Astrocyte of the hippocampus (primary cell): Measurements from ENCODE around the gene XRCC2.
"Not testable (repeated sequence)": the region's sequence is repeated elsewhere in the genome, so short reads cannot be mapped to it uniquely, and the experiment has no call there.

ENCODE experiments used
- DNase-seq: peaks from one replicate; pipeline ENCODE4 v3.0.0; 2011; ENCODE audit warnings: low read depth, low spot score

Gene XRCC2

GRCh38 chr7:152664636-152665035 is 11.3 kb downstream of the XRCC2 start:
- no peak for DNase-seq

DNA sequence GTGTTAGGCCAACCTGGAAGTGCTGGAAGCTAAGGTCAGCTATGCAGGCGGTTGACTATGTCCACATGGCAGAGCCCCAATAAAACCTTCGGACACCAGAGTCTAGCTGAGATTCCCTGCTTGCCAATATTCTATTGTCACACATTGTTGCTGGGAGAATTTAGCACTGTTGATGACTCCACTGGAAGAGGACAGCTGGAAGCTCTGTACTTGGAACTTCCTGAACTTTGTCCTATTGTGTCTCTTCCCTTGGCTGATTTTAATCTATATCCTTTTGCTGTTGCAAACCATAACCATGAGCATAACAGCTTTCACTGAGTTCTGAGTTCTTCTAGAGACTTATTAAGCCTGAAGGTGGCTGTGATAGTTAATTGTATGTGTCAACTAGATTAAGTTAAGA is 12.0 kb downstream of the XRCC2 start:
- DNase-seq = no peak

DNA sequence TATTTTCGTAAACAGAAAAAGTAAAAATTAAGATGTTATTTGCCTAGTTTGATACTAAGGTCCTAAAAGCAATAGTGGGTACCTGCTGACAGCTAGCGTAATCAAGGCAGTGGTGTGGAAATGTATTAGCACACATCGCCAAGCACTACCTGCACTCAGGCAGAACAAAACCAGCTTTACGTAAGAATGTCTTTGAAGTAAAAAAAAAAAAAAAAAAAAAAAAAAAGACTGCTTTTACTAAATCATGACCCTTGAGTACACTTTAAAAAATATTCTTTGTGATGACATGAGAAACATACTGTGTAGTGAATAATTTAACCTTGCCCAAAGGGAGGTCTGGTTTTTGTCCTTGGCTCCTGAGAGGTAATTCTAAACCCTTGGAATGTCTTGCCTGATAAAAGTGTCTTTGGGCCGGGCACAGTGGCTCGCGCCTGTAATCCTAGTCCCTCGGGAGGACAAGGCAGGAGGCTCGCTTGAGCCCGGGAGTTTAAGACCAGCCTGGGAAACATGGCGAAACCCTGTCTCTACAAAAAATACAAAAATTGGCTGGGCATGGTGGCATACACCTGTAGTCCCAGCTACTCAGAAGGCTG is 12.7 kb downstream of the XRCC2 start:
- no peak for DNase-seq

GRCh38 chr7:152661479-152661878 is 14.5 kb downstream of the XRCC2 start:
- DNase-seq = no peak

DNA sequence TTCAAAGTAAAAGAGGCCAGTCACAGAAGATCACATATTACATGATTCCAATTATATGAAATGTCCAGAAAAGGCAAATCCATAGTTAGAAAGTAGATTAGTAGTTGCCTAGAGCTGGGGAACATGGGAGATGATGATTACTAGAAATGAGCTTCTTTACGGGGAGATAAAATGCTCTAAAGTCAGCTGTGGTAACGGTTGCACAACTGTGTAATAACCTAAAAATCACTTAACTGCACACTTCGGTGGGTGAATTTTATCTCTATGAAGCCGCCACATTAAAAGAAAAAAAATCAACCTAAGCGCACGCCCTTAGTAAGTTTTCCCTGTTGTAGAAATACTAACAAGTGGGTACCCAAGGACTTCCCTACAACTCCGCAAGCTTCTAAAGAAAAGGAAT is 15.9 kb downstream of the XRCC2 start:
- no peak for DNase-seq

GRCh38 chr7:152654971-152655370 is 21.0 kb downstream of the XRCC2 start:
- no peak for DNase-seq

- DNase-seq = no peak
Observed at GRCh38 chr7:152649220-152649619, 26.7 kb downstream of the XRCC2 start.

GRCh38 chr7:152647009-152647408 is 28.9 kb downstream of the XRCC2 start:
- no peak for DNase-seq

DNA sequence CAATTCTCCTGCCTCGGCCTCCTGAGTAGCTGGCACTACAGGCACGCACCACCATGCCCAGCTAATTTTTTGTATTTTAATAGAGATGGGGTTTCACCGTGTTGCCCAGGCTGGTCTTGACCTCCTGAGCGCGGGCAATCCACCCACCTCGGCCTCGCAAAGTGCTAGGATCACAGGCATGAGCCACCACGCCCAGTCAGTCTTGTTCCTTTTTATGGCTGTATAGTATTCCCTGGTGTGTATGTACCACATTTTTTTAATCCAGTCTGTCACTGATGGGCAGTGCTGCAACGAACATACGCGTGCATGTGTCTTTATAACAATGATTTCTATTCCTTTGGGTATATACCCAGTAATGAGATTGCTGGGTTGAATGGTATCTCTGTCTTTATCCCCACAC is 29.4 kb downstream of the XRCC2 start:
- DNase-seq = not testable (repeated sequence)

- DNase-seq = no peak
Observed at GRCh38 chr7:152643979-152644559, 31.9 kb downstream of the XRCC2 start.

- no peak for DNase-seq
Observed at GRCh38 chr7:152641384-152641783, 34.6 kb downstream of the XRCC2 start.

DNA sequence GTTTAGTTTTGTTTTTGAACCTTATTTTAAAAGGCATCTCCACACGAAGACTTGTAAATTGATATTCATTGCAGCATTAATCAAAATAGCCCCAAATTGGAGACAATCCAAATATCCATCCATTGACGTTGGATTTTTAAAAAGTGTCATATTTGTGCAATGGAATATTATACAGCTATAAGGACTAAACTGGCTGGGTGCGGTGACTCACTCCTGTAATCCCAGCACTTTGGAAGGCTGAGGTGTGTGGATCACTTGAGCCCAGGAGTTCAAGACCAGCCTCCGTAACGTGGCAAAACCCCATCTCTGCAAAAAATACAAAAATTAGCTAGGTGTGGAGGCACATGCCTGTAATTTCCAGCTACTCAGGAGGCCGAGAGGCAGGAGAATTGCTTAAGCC is 35.1 kb downstream of the XRCC2 start:
- no peak for DNase-seq

DNA sequence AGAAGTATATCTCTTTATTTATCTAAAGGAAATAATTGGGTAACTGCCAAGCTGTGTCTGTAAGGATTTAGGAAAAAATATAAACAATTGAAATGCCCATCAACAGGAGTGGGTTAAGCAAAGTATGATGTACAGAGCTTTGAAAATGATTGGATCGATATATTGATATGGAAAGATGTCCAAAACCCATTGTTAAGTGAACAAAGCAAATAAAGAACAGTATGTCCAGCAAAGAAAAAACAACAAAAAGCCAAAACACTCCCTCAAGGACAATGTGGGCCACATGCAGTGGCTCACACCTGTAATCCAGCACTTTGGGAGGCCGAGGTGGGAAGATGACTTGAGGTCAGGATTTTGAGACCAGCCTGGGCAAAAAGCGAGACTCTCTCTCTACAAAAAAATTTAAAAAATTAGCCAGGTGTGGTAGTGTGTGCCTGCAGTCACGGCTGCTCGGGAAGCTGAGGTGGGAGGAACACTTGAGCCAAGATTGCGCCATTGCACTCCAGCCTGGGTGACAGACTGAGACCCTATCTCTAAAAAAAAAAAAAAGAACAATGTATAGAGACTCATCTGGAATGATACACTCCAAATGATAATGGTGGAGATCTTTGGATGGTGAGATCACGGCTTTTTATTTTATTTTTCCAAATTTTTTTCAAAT is 37.9 kb downstream of the XRCC2 start:
- no peak for DNase-seq

GRCh38 chr7:152637161-152637560 is 38.8 kb downstream of the XRCC2 start:
- no peak for DNase-seq

DNA sequence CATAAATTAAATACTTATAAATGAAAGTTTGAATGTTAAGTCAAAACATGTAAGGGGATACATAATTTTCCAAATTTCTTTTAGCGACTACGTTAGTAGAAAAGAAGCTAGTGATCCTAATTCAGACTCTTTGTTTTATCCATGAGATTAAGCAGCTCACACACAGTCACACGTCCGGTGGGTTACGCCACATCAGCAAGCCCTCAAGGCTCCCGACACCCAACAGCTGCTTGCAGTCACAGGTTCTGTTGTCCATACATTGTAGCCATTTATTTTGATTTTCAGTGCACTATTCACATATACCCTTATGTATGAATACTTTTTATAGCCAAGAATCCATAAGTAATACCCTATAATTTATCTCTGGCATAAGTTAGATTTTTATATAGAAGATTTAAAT is 39.5 kb downstream of the XRCC2 start:
- DNase-seq = no peak

DNA sequence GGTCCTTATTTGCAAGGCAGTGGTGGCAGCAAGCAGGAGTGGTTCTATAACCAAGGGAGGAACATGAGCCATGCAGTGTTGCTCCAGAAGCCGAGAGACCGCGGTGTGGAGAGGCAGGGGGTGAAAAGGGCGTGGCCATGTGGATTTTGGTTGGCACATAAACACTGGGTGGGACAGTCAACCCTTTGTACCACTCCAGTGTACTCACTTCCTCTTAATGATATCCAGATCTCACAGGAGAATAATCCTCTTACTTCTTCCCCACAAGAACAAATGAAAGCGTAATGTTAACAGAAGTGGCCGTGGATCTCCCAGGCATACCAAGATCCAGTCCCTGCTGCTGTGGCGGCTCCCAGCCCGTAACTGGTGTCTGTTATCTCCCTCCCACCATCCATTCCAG is 42.4 kb downstream of the XRCC2 start:
- no peak for DNase-seq

- no peak for DNase-seq
Observed at GRCh38 chr7:152633072-152633471, 42.9 kb downstream of the XRCC2 start.

DNA sequence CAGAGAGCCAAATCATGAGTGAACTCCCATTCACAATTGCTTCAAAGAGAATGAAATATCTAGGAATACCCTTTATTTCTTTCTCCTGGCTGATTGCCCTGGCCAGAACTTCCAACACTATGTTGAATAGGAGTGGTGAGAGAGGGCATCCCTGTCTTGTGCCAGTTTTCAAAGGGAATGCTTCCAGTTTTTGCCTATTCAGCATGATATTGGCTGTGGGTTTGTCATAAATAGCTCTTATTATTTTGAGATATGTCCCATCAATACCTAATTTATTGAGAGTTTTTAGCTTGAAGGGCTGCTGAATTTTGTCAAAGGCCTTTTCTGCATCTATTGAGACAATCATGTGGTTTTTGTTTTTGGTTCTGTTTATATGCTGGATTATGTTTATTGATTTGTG is 47.2 kb downstream of the XRCC2 start:
- DNase-seq = not testable (repeated sequence)

DNA sequence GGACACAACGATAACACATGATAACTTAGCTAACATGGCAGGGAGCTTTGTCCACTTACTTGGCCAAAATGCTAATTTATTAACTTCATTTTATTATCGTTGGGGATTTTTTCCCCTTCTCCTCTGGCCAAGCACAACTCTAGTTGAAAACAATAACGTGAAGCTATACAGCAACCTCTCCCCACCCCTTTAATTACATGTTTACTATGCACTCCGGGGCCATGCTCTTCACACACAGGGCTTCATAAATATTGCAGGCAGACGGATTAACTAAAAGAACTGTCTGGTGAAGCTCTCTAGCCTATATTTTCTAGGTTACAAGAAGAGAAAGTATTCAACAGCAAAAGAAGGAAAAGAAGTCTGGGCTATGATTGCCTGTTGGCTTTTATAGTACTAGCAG is 51.7 kb downstream of the XRCC2 start:
- DNase-seq = no peak

- no peak for DNase-seq
Observed at GRCh38 chr7:152621426-152621825, 54.5 kb downstream of the XRCC2 start.

DNA sequence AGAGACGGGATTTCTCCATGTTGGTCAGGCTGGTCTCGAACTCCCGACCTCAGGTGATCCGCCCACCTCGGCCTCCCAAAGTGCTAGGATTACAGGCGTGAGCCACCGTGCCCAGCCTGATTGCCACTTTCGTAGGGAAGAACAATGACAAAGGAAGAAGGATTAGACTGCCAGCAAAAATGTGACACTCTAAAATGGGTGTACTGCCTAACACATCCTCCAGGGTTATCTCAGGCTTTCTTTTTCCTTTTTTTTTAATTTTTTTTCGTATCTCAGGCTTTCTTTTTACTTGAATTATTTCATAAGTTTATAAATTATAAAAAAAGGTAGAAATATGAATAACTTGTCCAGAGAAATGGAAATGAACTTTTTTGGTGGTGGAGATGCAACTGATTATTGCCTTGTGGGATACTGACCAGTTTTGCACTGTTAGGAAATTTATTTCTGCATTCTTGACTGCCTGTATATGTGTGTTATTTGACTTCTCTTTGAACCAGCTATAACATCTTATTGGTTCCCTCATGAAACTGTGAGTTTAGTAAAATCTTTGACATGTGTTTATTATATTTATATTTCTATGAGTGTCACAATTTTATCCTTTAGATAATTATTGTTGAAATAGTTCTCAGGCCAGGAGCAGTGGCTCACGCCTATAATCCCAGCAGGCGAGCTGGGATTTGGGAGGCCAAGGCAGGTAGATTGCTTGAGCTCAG is 56.8 kb downstream of the XRCC2 start:
- no peak for DNase-seq

DNA sequence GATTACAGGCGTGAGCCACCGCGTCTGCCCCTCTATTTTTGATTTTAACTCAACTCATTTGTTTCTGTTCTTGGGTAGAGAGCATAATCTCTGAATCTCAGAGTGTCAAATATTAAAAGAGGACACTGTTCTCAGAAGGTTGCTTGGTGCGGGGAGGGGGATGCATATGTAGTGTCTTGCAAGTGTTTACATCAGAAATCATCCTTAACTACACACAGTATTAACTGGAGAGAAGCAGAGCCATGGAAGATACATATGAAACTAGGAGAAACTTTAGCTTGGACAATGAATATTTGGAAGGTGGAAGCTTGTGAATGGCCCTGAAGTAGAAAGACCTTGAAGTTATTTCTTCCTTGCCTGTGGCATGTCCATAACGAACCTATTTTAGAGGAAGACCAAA is 57.5 kb downstream of the XRCC2 start:
- DNase-seq = no peak

GRCh38 chr7:152617056-152617455 is 58.9 kb downstream of the XRCC2 start:
- peak; percentile 4 for DNase-seq
